ENCODE data around the gene ECI2. TPM values are rescaled to one million over a fixed set of nuclear protein-coding genes. Genes with fewer than 3 reads are reported as not detected.

ECI2 gene
- total and polyA plus RNA-seq, 2 experiments from 2014 or later = 99.6 to 173 TPM

DNA sequence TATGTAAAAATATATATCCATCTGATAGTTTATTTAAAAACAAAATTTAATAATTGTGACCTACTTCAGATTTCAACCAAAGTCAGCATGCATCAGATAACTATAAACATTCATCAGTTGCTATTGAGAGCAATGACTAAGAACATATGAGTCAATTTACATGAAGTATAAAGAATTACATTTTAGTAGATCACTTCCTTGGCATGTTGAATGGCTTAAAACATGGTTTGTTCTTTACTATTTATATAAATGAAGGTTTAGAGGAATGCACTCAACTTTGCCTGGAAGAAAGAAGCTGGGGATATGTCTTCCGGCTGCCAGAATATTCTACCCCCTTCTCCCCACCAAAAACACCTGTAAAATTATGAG is 50.1 kb downstream of the ECI2 start:
- H3K9me3 ChIP-seq (ENCODE audit: low read depth) = no peaks in the 10 kb centered on the region
- H3K27me3 ChIP-seq = no peaks in the 10 kb centered on the region
- no peaks in the 10 kb centered on the region for H3K4me1 ChIP-seq (ENCODE audit: low read depth)
- TF ChIP-seq CTCF (IDR thresholded peaks at IDR 0.05; ENCODE audit: low read depth, low read length) = no peak
- no peaks in the 10 kb centered on the region for H3K36me3 ChIP-seq
- no peak overlapping the region for H3K27ac ChIP-seq
- H3K4me3 ChIP-seq = no peak overlapping the region
- no peak for DNase-seq (ENCODE audit: low read depth in 1 of 2, low spot score in 1 of 2)

- Histone ChIP-seq H3K4me1 (ENCODE audit: low read depth) (no peaks in the 10 kb centered on the region), H3K27ac (no peak overlapping the region), H3K27me3 (no peaks in the 10 kb centered on the region), H3K9me3 (ENCODE audit: low read depth) (no peaks in the 10 kb centered on the region), H3K36me3 (no peaks in the 10 kb centered on the region), H3K4me3 (no peak overlapping the region)
- TF ChIP-seq CTCF (IDR thresholded peaks at IDR 0.05; ENCODE audit: low read depth, low read length) = no peak
- no peak for DNase-seq (ENCODE audit: low read depth in 1 of 2, low spot score in 1 of 2)
These were observed 50.7 kb downstream of the ECI2 start for GRCh38 chr6:4084444-4085331.

DNA sequence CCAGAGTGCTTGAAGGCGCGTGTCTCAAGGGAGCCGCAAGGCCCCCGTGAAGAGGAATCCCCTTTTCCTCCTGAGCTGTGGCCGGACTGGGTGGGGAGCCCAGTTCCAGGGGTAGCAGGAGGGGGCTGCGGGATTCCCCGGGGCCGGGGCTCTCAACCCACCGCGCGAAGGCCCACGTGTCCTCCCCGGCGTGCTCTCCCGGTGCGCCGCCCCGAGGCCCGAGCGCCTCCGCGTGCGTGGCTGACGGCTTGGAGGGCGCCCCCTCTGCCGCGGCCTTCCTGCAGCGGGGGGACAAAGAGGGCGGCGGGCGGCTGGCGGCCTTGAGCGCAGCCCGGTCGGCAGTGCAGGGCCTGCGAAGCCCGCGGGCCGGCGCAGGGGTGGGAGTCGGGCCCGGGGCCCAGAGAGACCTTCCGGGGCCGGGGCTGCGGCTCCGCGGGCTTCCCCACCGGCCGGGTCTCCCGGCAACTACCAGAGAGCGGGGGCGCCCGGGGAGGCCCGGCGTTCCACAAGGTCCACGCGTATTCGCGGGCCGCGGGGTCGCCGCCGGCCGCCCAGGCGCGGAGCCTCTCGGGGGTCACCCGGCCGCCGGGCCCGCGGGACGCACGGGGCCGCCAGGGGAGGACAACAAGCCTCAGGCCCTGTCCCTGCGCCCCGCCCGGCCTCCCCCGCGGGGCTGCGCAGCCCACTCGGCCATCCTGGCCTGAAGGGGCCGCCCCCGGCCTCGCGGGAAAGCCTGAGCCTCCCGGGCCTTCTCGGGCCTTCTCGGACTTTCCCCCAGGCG is 56.5 kb downstream of the ECI2 start, which contains the start of gene FAM217A:
TSS of gene FAM217A (minus strand) at position 447 of the 781 bp plus-strand sequence. CDS start 1,723 bp downstream, outside the sequence.
- Histone ChIP-seq H3K27ac (no peak within 1 kb of the TSS), H3K36me3 (no peaks in the 10 kb centered on the region), H3K4me1 (ENCODE audit: low read depth) (no peaks in the 10 kb centered on the region), H3K4me3 (no peak within 1 kb of the TSS), H3K27me3 (no peaks in the 10 kb centered on the region), H3K9me3 (ENCODE audit: low read depth) (no peaks in the 10 kb centered on the region)
- no peak for TF ChIP-seq CTCF (IDR thresholded peaks at IDR 0.05; ENCODE audit: low read depth, low read length)
- DNase-seq (ENCODE audit: low read depth in 1 of 2, low spot score in 1 of 2) = peak in 1 of 2 donors; percentile 25

- H3K9me3 ChIP-seq (ENCODE audit: low read depth) = no peaks in the 10 kb centered on the region
- no peaks in the 10 kb centered on the region for H3K27me3 ChIP-seq
- no peak for DNase-seq (ENCODE audit: low read depth in 1 of 2, low spot score in 1 of 2)
- no peak for TF ChIP-seq CTCF (IDR thresholded peaks at IDR 0.05; ENCODE audit: low read depth, low read length)
- H3K27ac ChIP-seq = no peak overlapping the region
- H3K4me3 ChIP-seq = no peak overlapping the region
- no peaks in the 10 kb centered on the region for H3K4me1 ChIP-seq (ENCODE audit: low read depth)
- H3K36me3 ChIP-seq = no peaks in the 10 kb centered on the region
These were observed 60.7 kb downstream of the ECI2 start for GRCh38 chr6:4074478-4075235.

DNA sequence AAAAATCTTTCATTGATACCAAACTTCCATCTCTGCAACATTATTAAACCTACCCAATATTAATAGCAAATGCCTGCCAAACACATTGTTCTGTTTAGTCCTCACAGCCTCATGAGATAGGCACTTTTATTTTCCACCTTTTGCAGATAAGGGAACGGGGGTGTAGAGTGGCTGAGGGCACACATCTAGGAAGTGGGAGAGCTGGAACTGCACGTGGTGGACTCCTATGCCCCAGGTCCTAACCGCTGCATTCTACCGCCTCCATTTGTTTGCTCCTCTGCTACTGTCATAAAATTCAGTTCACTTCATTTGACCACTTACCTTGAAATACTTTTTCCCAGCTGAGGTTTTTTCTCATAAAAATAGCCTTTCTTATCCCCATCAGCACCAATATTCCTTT is 64.0 kb downstream of the ECI2 start:
- H3K36me3 ChIP-seq = no peaks in the 10 kb centered on the region
- no peak overlapping the region for H3K4me3 ChIP-seq
- DNase-seq (ENCODE audit: low read depth in 1 of 2, low spot score in 1 of 2) = no peak
- no peak for TF ChIP-seq CTCF (IDR thresholded peaks at IDR 0.05; ENCODE audit: low read depth, low read length)
- H3K9me3 ChIP-seq (ENCODE audit: low read depth) = no peaks in the 10 kb centered on the region
- no peaks in the 10 kb centered on the region for H3K27me3 ChIP-seq
- H3K27ac ChIP-seq = no peak overlapping the region
- H3K4me1 ChIP-seq (ENCODE audit: low read depth) = no peaks in the 10 kb centered on the region

All from cardiac muscle cell (in vitro differentiated cells and primary cell).